SK-N-MC (cell line): Measurements from ENCODE around the gene YJU2.

Source experiments
- EZH2 ChIP-seq: fragments of 200-600 bp; sonication (generic); IDR thresholded peaks from one replicate; pipeline ENCODE4 v1.6.1; 2017; ENCODE audit warnings: antibody characterized with exemption
- POLR2AphosphoS5 ChIP-seq: IDR thresholded peaks from 2 replicates; pipeline ENCODE4 v1.6.1; 2012; ENCODE audit warnings: mild to moderate bottlenecking, low read depth, low read length, borderline replicate concordance

DNA sequence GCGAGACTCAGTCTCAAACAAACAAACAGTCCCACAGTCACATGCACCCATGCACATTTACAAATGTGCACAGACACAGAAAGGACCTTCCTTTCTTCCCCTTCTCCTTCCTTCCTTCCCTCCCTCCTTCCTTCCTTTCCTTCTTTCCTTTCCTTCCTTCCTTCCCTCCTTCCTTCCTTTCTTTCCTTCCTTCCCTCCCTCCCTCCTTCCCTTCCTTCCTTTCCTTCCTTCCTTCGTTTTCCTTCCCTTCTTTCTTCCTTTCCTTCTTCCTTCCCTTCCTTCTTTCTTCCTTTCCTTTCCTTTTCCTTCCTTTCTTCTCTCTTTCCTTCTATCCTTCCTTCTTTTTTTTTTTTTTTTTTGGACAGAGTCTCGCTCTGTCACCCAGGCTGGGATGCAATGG lies 33.8 kb upstream of the YJU2 start:
- TF ChIP-seq EZH2 (no peak), POLR2AphosphoS5 (no peak)
